A673 (cell line): Measurements from ENCODE around the gene FKBP5. TPM values are rescaled to one million over a fixed set of nuclear protein-coding genes. Genes with fewer than 3 reads are reported as not detected.
A peak's percentile ranks its signal among the peaks of the same experiment; 100 is the strongest.

ENCODE experiments used
- BruUV-seq: library from RNA; stranded (reverse); fragments of 400-500 nt; replicated peaks from 2 replicates; lab custom pipeline; 2021; lab: Mats Ljungman, UMichigan
- CTCF ChIA-PET: fragments of 300-600 bp; sonication (Branson Sonifier 250); formaldehyde crosslinking; loops from one replicate; lab custom pipeline; 2022; ENCODE audit warnings: antibody characterized with exemption; lab: Charles Lee
- POLR2A ChIA-PET: fragments of 300-600 bp; sonication (Branson Sonifier 250); formaldehyde crosslinking; loops from one replicate; lab custom pipeline; 2022; ENCODE audit warnings: antibody characterized with exemption; ENCODE audit not compliant: low non-redundant PET; lab: Charles Lee
- DNase-seq: peaks from one replicate; pipeline ENCODE4 v3.0.0-alpha.2; 2015; ENCODE audit warnings: low spot score
- H3K27ac ChIP-seq: fragments of 200-600 bp; sonication (generic); 2 replicates; pipeline ENCODE4 v1.5.1; 2016; ENCODE audit warnings: mixed run types, low read depth, mild to moderate bottlenecking, mixed read lengths, antibody characterized with exemption, low read length; ENCODE audit not compliant: poor library complexity, severe bottlenecking
- H3K27me3 ChIP-seq: fragments of 200-600 bp; sonication (generic); replicated peaks from 2 replicates; pipeline ENCODE4 v1.6.1; 2017; ENCODE audit warnings: mixed run types, low read depth, mild to moderate bottlenecking, mixed read lengths, antibody characterized with exemption, low read length; ENCODE audit not compliant: insufficient read depth, poor library complexity
- H3K36me3 ChIP-seq: fragments of 200-600 bp; sonication (generic); 2 replicates; pipeline ENCODE4 v1.6.1; 2016; ENCODE audit warnings: mixed run types, mild to moderate bottlenecking, mixed read lengths, antibody characterized with exemption, low read length; ENCODE audit not compliant: insufficient read depth, poor library complexity, severe bottlenecking
- H3K4me1 ChIP-seq: fragments of 200-600 bp; sonication (generic); 2 replicates; pipeline ENCODE4 v1.6.1; 2017; ENCODE audit warnings: mixed run types, mild to moderate bottlenecking, mixed read lengths, antibody characterized with exemption, low read length; ENCODE audit not compliant: insufficient read depth, poor library complexity, severe bottlenecking
- H3K4me3 ChIP-seq: fragments of 200-600 bp; sonication (generic); 2 replicates; pipeline ENCODE4 v1.5.1; 2016; ENCODE audit warnings: low read depth, mixed run types, mild to moderate bottlenecking, mixed read lengths, low read length; ENCODE audit not compliant: poor library complexity, severe bottlenecking
- H3K9me3 ChIP-seq: fragments of 200-600 bp; sonication (generic); 2 replicates; pipeline ENCODE4 v1.6.1; 2016; ENCODE audit warnings: mixed run types, low read depth, mild to moderate bottlenecking, mixed read lengths, antibody characterized with exemption, low read length; ENCODE audit not compliant: poor library complexity, severe bottlenecking
- EZH2 ChIP-seq: fragments of 200-600 bp; sonication (generic); IDR thresholded peaks from 2 replicates; pipeline ENCODE4 v1.6.1; 2017; ENCODE audit warnings: borderline replicate concordance, low read depth, mild to moderate bottlenecking, mixed read lengths, antibody characterized with exemption, low read length; ENCODE audit not compliant: poor library complexity, severe bottlenecking
- intact Hi-C: fragments of 100-400 bp; cut with micrococcal nuclease; formaldehyde crosslinking; loops from one replicate; pipeline ENCODE4 v1.10.0; 2022; ENCODE audit not compliant: unreplicated experiment
- total RNA-seq: library from RNA; stranded (reverse); gene quantifications from 2 replicates; pipeline ENCODE4 v1.2.3, GENCODE V29; 2021
- TF ChIP-seq, protein P1 (sequence below): fragments of 300-800, 200-600 bp; sonication (generic); conservative IDR thresholded peaks from 2 replicates; pipeline ENCODE4 v1.5.1; 2017; ENCODE audit warnings: low read depth, mild to moderate bottlenecking, antibody characterized with exemption, low read length, moderate library complexity, mixed read lengths

Gene FKBP5
- total RNA-seq, 1 experiment from 2014 or later, result 20.4 TPM

DNA sequence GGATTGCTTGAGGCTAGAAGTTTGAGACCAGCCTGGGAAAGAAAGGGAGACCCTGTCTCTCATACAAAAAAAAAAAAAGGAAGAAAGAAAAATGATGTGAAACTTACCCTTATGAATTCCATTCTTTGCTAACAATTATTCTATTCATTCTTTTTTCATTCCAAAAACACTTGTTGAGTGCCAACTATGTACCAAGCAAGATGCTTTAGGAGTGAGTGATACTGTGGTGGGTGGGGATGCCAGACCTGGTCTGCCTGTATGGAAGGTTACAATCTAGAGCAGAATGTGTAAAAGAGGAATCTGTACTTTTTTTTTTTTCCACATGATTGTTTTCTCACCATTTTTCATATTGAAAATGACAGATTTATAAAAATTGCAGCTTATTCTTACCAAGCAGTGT, 102.2 kb downstream of the FKBP5 start:
- Histone ChIP-seq H3K4me1 (no peaks in the 10 kb centered on the region), H3K4me3 (no peak overlapping the region), H3K9me3 (no peaks in the 10 kb centered on the region), H3K27me3 (no peaks in the 10 kb centered on the region), H3K36me3 (no peaks in the 10 kb centered on the region), H3K27ac (no peak overlapping the region)
- CTCF ChIA-PET, result interaction anchor here (0.7 kb wide), 1 partner anchor 16 kb away, joined by 3 read pairs; no protein-coding TSS in a partner anchor
- BruUV-seq, result no TSS peak
- DNase-seq, result no peak
- POLR2A ChIA-PET, result no interaction called here
- intact Hi-C loops, result loop anchor here (10.0 kb wide), 1 partner anchor 62 kb away; no protein-coding TSS in a partner anchor
- TF ChIP-seq, protein P1, sequence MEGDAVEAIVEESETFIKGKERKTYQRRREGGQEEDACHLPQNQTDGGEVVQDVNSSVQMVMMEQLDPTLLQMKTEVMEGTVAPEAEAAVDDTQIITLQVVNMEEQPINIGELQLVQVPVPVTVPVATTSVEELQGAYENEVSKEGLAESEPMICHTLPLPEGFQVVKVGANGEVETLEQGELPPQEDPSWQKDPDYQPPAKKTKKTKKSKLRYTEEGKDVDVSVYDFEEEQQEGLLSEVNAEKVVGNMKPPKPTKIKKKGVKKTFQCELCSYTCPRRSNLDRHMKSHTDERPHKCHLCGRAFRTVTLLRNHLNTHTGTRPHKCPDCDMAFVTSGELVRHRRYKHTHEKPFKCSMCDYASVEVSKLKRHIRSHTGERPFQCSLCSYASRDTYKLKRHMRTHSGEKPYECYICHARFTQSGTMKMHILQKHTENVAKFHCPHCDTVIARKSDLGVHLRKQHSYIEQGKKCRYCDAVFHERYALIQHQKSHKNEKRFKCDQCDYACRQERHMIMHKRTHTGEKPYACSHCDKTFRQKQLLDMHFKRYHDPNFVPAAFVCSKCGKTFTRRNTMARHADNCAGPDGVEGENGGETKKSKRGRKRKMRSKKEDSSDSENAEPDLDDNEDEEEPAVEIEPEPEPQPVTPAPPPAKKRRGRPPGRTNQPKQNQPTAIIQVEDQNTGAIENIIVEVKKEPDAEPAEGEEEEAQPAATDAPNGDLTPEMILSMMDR, result no peak
- TF ChIP-seq EZH2, result no peak

DNA sequence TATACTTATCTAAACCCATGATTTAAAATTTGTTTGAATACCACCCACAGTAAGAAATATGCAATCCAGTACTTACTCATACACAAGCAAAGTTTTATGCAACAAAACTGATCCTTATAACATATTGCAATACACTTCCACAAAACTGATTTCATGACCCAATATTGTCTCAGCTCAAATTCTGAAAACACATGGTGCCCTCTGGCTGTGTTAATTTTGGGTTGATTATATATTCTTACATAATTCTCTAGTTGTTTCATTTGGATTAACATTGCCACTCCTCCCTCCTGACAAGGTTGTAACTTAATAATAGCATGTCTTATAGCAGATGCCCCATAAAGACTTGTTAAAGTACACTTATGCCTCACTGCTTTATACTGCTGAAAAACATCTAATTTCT, 103.1 kb downstream of the FKBP5 start:
- TF ChIP-seq, protein P1, result no peak
- no peak for TF ChIP-seq EZH2
- ChIA-PET CTCF (interaction anchor here (2.0 kb wide), 1 partner anchor 151 kb away, joined by 15 read pairs; the partner anchor contains the start of gene ARMC12), POLR2A (no interaction called here)
- intact Hi-C loops, result loop anchor here (2.0 to 10.0 kb wide), 2 partner anchors 39 to 61 kb away; no protein-coding TSS in a partner anchor
- DNase-seq, result no peak
- no peaks in the 10 kb centered on the region for H3K9me3 ChIP-seq
- H3K27ac ChIP-seq, result no peak overlapping the region
- no peak overlapping the region for H3K4me3 ChIP-seq
- no TSS peak for BruUV-seq
- no peaks in the 10 kb centered on the region for H3K27me3 ChIP-seq
- H3K36me3 ChIP-seq, result no peaks in the 10 kb centered on the region
- H3K4me1 ChIP-seq, result no peaks in the 10 kb centered on the region

DNA sequence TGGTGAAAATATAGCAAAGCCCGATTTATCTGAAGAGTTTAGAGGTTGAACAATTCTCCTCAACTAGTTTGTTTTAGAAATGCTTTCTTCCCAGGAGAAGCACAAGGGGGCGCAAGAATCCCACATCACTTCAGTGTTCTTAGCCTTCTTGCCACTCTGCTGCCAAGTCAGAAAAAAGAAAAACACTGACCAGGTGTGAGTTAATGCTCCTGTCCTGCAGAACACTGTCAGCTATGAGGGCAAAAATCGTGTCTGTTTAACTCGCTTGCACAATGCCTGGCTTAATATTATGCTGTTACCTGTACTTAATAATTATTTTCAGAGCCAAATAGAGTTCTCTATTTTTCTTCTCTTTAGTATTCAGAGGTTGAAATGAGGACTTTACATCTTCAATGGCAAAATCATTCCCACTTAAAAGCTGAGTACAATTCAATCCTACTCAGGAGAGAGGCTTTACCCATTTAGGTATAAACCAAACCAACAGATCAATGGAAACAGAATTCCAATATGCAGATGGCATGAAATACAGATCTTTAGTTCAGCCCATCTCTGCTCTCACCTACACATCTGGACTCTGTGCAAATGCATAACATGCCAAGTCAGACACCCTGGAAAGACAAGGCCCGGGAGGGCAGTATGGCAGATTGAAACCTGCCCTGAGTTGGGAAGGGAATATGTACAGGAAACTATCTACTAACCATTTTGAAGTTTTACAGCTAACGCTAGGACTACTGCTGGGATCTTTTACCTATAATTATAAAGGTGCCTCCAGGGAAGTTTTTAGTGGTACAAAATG, 104.6 kb downstream of the FKBP5 start:
- Histone ChIP-seq H3K36me3 (no peaks in the 10 kb centered on the region), H3K4me3 (no peak overlapping the region), H3K9me3 (no peaks in the 10 kb centered on the region), H3K27me3 (no peaks in the 10 kb centered on the region), H3K4me1 (no peaks in the 10 kb centered on the region), H3K27ac (no peak overlapping the region)
- BruUV-seq, result no TSS peak
- ChIA-PET POLR2A (no interaction called here), CTCF (interaction anchor here (0.5 to 2.0 kb wide), 2 partner anchors 38 to 153 kb away, joined by 3 to 15 read pairs; partner anchors contain the start of gene ARMC12)
- intact Hi-C loops, result loop anchor here (1.0 to 10.0 kb wide), 4 partner anchors 41 to 152 kb away; no protein-coding TSS in a partner anchor
- peak; percentile 79 for DNase-seq
- TF ChIP-seq, protein P1, result peak; percentile 85
- TF ChIP-seq EZH2, result no peak
